ENCODE results near the gene CDH18. TPM values are rescaled to one million over a fixed set of nuclear protein-coding genes. Genes with fewer than 3 reads are reported as not detected.

CDH18 gene
- total RNA-seq, 1 experiment from 2014 or later, result 0.15 TPM

DNA sequence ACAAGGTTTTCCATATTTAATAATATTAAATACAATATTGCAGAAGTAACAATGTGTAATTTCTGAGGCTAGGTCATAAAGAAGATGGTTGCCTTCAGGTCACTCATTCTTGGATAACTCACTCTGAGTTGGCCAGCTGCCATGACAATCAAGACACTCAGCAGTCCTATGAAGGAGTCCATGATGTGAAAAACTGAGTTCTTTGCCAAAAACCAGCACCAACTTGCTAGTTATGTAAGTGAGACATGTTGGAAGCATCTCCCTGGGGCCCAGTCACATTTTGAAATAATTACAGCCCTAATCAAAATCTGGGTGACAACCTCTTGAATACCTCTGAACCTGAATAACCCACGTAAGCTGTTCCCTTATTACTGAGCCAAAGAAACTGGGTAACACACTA lies 453.2 kb downstream of the CDH18 start:
- Histone ChIP-seq H3K36me3 (ENCODE audit: low read depth, low read length) (no peaks in the 10 kb centered on the region), H3F3A (ENCODE audit: low read length, unreplicated experiment) (no peaks in the 10 kb centered on the region), H3K9me2 (replicated peaks; ENCODE audit: low read length) (no peaks in the 10 kb centered on the region), H3K4me2 (ENCODE audit: low read length) (no peak overlapping the region), H3K4me1 (ENCODE audit: insufficient read depth, low read length) (peaks cover 12% of the 10 kb centered on the region), H3K79me2 (ENCODE audit: low read length) (no peaks in the 10 kb centered on the region), H2AFZ (ENCODE audit: low read length) (no peak overlapping the region), H3K27me3 (ENCODE audit: low read length) (no peaks in the 10 kb centered on the region), H4K20me1 (ENCODE audit: low read length) (no peaks in the 10 kb centered on the region), H3K9me3 (ENCODE audit: low read length) (no peaks in the 10 kb centered on the region), H3K4me3 (ENCODE audit: low read length) (no peak overlapping the region), H3K9ac (ENCODE audit: low read length) (no peak overlapping the region), H3K27ac (ENCODE audit: low read length) (no peak overlapping the region)
- DNase-seq (peak; percentile 39), ATAC-seq (no peak)
- CTCF ChIA-PET, result no interaction called here
- intact Hi-C loops (cut with micrococcal nuclease), result loop anchor here (5.0 kb wide), 2 partner anchors 73 to 207 kb away; no protein-coding TSS in a partner anchor
- no peak for TF ChIP-seq EZH2 (IDR thresholded peaks at IDR 0.05; ENCODE audit: low read length, unreplicated experiment)
- TF ChIP-seq EZH2phosphoT487 (IDR thresholded peaks at IDR 0.05; ENCODE audit: borderline replicate concordance, low read length), result no peak
- TF ChIP-seq, protein P1, sequence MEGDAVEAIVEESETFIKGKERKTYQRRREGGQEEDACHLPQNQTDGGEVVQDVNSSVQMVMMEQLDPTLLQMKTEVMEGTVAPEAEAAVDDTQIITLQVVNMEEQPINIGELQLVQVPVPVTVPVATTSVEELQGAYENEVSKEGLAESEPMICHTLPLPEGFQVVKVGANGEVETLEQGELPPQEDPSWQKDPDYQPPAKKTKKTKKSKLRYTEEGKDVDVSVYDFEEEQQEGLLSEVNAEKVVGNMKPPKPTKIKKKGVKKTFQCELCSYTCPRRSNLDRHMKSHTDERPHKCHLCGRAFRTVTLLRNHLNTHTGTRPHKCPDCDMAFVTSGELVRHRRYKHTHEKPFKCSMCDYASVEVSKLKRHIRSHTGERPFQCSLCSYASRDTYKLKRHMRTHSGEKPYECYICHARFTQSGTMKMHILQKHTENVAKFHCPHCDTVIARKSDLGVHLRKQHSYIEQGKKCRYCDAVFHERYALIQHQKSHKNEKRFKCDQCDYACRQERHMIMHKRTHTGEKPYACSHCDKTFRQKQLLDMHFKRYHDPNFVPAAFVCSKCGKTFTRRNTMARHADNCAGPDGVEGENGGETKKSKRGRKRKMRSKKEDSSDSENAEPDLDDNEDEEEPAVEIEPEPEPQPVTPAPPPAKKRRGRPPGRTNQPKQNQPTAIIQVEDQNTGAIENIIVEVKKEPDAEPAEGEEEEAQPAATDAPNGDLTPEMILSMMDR (conservative IDR thresholded peaks at IDR 0.05; ENCODE audit: low read depth, low read length), result no peak
- POLR2A ChIA-PET (ENCODE audit: unreplicated experiment), result no interaction called here
- no TSS peak for BruUV-seq (replicated peaks)

DNA sequence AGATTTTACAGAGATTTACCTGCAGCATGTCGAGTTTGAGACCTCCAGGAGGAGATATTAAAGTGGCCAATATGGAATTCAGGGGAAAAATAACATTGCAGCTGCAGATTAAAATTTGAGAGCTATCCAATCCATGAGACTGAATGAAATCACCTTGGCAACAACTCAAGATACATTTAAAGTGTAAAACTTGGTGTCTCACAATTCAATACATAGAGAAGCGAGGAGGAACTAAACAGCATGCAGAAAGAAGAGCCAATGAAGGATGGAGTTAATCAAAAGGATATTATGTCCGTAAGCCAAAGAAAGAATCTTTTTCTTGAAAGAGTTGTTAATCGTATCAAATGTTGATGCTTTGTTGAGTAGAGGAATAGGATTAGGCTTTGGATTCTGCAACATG lies 455.1 kb downstream of the CDH18 start:
- BruUV-seq (replicated peaks), result no TSS peak
- Histone ChIP-seq H3K4me3 (ENCODE audit: low read length) (no peak overlapping the region), H3K36me3 (ENCODE audit: low read depth, low read length) (no peaks in the 10 kb centered on the region), H3K27ac (ENCODE audit: low read length) (no peak overlapping the region), H3K9ac (ENCODE audit: low read length) (no peak overlapping the region), H3K9me3 (ENCODE audit: low read length) (no peaks in the 10 kb centered on the region), H2AFZ (ENCODE audit: low read length) (no peak overlapping the region), H3K4me1 (ENCODE audit: insufficient read depth, low read length) (peaks cover 12% of the 10 kb centered on the region), H3K79me2 (ENCODE audit: low read length) (no peaks in the 10 kb centered on the region), H3F3A (ENCODE audit: low read length, unreplicated experiment) (no peaks in the 10 kb centered on the region), H3K4me2 (ENCODE audit: low read length) (no peak overlapping the region), H3K27me3 (ENCODE audit: low read length) (no peaks in the 10 kb centered on the region), H3K9me2 (replicated peaks; ENCODE audit: low read length) (no peaks in the 10 kb centered on the region), H4K20me1 (ENCODE audit: low read length) (no peaks in the 10 kb centered on the region)
- CTCF ChIA-PET, result no interaction called here
- ATAC-seq, result no peak
- POLR2A ChIA-PET (ENCODE audit: unreplicated experiment), result no interaction called here
- no peak for TF ChIP-seq EZH2phosphoT487 (IDR thresholded peaks at IDR 0.05; ENCODE audit: borderline replicate concordance, low read length)
- no peak for DNase-seq
- intact Hi-C loops (cut with micrococcal nuclease), result loop anchor here (5.0 kb wide), 2 partner anchors 74 to 206 kb away; no protein-coding TSS in a partner anchor

DNA sequence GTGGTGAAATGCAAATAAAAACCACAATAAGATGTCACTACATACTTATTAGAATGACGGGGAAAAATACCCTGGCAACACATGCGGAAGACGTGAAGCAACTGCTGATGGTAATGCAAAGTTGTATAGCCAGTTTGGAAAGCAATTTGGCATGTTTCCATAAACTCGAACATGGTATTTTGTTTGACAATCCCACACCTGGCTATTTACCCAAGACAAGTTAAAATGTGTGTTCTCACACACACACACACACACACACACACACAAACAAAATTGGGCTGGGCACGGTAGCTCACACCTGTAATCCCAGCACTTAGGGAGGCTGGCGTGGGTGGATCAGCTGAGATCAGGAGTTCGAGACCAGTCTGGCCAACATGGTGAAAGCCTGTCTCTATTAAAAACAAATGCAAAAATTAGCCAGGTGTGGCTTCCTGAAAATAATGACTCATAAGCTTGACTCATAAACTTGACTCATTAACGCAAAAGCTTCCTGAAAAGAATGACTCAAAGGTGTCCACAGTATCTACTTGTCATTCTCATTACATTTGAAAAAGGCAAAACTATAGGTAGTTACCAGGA lies 456.5 kb downstream of the CDH18 start:
- peak overlapping the region; percentile 48 for H2AFZ ChIP-seq (ENCODE audit: low read length)
- H3K9me2 ChIP-seq (replicated peaks; ENCODE audit: low read length), result no peaks in the 10 kb centered on the region
- peak overlapping the region; percentile 36; the same call in 1 of the 2 replicates for H3K9ac ChIP-seq (ENCODE audit: low read length)
- no peaks in the 10 kb centered on the region for H3K27me3 ChIP-seq (ENCODE audit: low read length)
- H3K79me2 ChIP-seq (ENCODE audit: low read length), result no peaks in the 10 kb centered on the region
- no peaks in the 10 kb centered on the region for H3K9me3 ChIP-seq (ENCODE audit: low read length)
- TF ChIP-seq, protein P1 (conservative IDR thresholded peaks at IDR 0.05; ENCODE audit: low read depth, low read length), result no peak
- TF ChIP-seq EZH2phosphoT487 (IDR thresholded peaks at IDR 0.05; ENCODE audit: borderline replicate concordance, low read length), result no peak
- no peak for TF ChIP-seq EZH2 (IDR thresholded peaks at IDR 0.05; ENCODE audit: low read length, unreplicated experiment)
- no peaks in the 10 kb centered on the region for H4K20me1 ChIP-seq (ENCODE audit: low read length)
- no peaks in the 10 kb centered on the region for H3K36me3 ChIP-seq (ENCODE audit: low read depth, low read length)
- intact Hi-C loops (cut with micrococcal nuclease), result loop anchor here (5.0 kb wide), 2 partner anchors 76 to 204 kb away; no protein-coding TSS in a partner anchor
- H3K27ac ChIP-seq (ENCODE audit: low read length), result peak overlapping the region; percentile 80
- POLR2A ChIA-PET (ENCODE audit: unreplicated experiment), result no interaction called here
- peaks cover 12% of the 10 kb centered on the region for H3K4me1 ChIP-seq (ENCODE audit: insufficient read depth, low read length)
- ATAC-seq, result peak; percentile 92
- peak; percentile 92 for DNase-seq
- CTCF ChIA-PET, result no interaction called here
- peak overlapping the region; percentile 44 for H3K4me2 ChIP-seq (ENCODE audit: low read length)
- no TSS peak for BruUV-seq (replicated peaks)
- H3F3A ChIP-seq (ENCODE audit: low read length, unreplicated experiment), result no peaks in the 10 kb centered on the region
- 0 out of 2 replicates have a peak overlapping the region, but pooled peaks have one; percentile 4 for H3K4me3 ChIP-seq (ENCODE audit: low read length)
